ENCODE measurements around the gene IGSF1.

IGSF1 gene

GRCh38 chrX:131277543-131278136, 11.5 kb downstream of the IGSF1 start:
- TF ChIP-seq TCF12 (IDR thresholded peaks at IDR 0.05; ENCODE audit: low read depth) (no peak), CEBPB (IDR thresholded peaks at IDR 0.05) (no peak), EP300 (IDR thresholded peaks at IDR 0.05; ENCODE audit: borderline replicate concordance) (no peak), REST (IDR thresholded peaks at IDR 0.05; ENCODE audit: low read depth) (no peak), TAF1 (IDR thresholded peaks at IDR 0.05; ENCODE audit: low read depth) (no peak), NFIC (IDR thresholded peaks at IDR 0.05) (no peak), CREB1 (IDR thresholded peaks at IDR 0.05; ENCODE audit: low read depth) (no peak), EGR1 (IDR thresholded peaks at IDR 0.05) (no peak), YY1 (IDR thresholded peaks at IDR 0.05; ENCODE audit: low read depth) (no peak), TEAD4 (IDR thresholded peaks at IDR 0.05) (no peak)

DNA sequence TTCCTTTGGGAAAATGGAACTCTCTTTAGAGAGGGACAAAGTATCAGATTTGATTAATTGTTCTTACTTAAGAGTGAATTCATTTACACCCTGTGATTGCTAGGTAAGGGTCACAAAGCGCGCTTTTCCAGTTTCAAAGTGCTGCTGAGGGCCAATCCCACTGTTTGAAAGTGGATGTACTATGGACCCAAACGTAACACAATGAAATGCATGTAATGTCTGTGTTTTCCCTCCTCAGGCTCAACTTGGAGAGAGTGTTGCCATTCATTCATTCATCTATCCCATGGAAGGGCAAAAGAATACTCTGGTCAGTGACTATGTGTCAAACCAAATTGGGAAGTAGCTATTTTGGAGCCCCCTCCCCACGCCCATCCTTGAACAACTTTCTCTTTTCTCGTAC, 16.1 kb downstream of the IGSF1 start:
- TF ChIP-seq YY1 (IDR thresholded peaks at IDR 0.05; ENCODE audit: low read depth) (no peak), EP300 (IDR thresholded peaks at IDR 0.05; ENCODE audit: borderline replicate concordance) (no peak), EGR1 (IDR thresholded peaks at IDR 0.05) (no peak), MAX (IDR thresholded peaks at IDR 0.05) (no peak), RAD21 (IDR thresholded peaks at IDR 0.05; ENCODE audit: low read depth) (no peak), TCF12 (IDR thresholded peaks at IDR 0.05; ENCODE audit: low read depth) (no peak), TAF1 (IDR thresholded peaks at IDR 0.05; ENCODE audit: low read depth) (no peak), CEBPB (IDR thresholded peaks at IDR 0.05) (no peak)
- TF ChIP-seq, protein P1, sequence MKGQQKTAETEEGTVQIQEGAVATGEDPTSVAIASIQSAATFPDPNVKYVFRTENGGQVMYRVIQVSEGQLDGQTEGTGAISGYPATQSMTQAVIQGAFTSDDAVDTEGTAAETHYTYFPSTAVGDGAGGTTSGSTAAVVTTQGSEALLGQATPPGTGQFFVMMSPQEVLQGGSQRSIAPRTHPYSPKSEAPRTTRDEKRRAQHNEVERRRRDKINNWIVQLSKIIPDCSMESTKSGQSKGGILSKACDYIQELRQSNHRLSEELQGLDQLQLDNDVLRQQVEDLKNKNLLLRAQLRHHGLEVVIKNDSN (IDR thresholded peaks at IDR 0.05) = no peak

DNA sequence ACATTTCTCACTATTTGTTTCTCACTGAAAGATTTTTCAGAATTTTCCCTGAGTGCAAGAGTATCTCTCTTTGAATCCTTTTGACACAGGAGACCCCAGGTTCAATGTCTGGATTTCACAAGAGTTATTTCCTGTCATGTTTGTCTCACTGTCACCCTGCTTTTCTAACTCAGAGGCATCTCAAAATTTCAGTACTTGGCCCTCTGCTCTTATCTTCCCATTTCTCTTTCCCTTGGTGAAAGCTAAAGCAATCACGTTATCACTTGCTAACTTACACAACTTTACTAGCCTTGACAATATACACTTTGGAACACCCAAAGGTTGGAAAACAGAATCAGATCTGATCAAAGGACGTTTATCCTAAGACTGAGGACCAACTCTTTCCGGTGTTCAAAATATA, 17.3 kb downstream of the IGSF1 start:
- TF ChIP-seq CREB1 (IDR thresholded peaks at IDR 0.05; ENCODE audit: low read depth) = no peak
- no peak for TF ChIP-seq CEBPB (IDR thresholded peaks at IDR 0.05)

DNA sequence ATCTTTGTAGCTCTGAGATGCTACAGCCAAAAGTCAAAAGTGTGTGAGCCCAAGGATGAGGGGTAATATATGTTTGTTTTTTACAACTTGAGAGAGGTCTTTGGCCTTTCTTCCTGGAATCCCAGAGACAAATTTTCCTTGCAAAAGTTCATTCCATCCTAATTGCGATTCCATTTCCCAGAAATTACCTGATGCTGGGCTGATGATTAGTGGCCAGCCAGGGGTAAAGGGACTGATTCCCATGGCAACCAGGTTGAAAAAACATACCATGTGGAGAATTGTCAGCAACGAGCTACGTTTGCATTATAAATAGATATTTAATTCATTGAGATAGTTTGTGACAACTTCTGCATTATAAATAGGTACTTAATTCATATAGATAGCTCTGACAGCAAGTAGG, 17.8 kb downstream of the IGSF1 start:
- TF ChIP-seq YY1 (IDR thresholded peaks at IDR 0.05; ENCODE audit: low read depth) (no peak), TCF12 (IDR thresholded peaks at IDR 0.05; ENCODE audit: low read depth) (no peak), MAX (IDR thresholded peaks at IDR 0.05) (no peak), CREB1 (IDR thresholded peaks at IDR 0.05; ENCODE audit: low read depth) (no peak), EGR1 (IDR thresholded peaks at IDR 0.05) (no peak), ZBTB7A (IDR thresholded peaks at IDR 0.05; ENCODE audit: low read depth) (no peak), EP300 (IDR thresholded peaks at IDR 0.05; ENCODE audit: borderline replicate concordance) (no peak), TAF1 (IDR thresholded peaks at IDR 0.05; ENCODE audit: low read depth) (no peak), REST (IDR thresholded peaks at IDR 0.05; ENCODE audit: low read depth) (no peak), FOXM1 (IDR thresholded peaks at IDR 0.05; ENCODE audit: borderline replicate concordance, low read depth) (no peak), NFIC (IDR thresholded peaks at IDR 0.05) (no peak), TEAD4 (IDR thresholded peaks at IDR 0.05) (no peak), RAD21 (IDR thresholded peaks at IDR 0.05; ENCODE audit: low read depth) (no peak), CEBPB (IDR thresholded peaks at IDR 0.05) (no peak)
- TF ChIP-seq, protein P1 (IDR thresholded peaks at IDR 0.05) = no peak

DNA sequence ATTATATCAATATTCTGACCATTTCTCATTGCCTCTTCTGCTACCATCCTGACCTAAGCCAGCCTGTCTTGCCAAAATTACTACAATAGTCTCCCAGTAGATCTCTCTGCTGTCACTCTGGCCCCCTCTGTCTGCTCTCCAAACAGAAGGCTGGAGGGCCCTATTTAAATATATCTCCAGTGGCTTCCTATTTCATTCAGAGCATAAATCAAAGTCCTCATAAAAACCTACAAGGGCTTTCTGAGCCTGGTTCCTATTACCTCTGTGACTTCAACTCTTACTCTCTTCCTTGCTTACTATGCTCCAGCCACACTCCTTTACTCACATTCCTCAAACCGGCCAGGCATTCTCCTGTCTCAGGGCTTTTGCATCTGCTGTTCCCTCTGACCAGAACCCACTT, 19.0 kb downstream of the IGSF1 start:
- TF ChIP-seq, protein P1 (IDR thresholded peaks at IDR 0.05) = no peak

GRCh38 chrX:131264665-131265064, 24.4 kb downstream of the IGSF1 start:
- TF ChIP-seq RAD21 (IDR thresholded peaks at IDR 0.05; ENCODE audit: low read depth) = no peak
- no peak for TF ChIP-seq FOXM1 (IDR thresholded peaks at IDR 0.05; ENCODE audit: borderline replicate concordance, low read depth)
- TF ChIP-seq YY1 (IDR thresholded peaks at IDR 0.05; ENCODE audit: low read depth) = no peak
- TF ChIP-seq REST (IDR thresholded peaks at IDR 0.05; ENCODE audit: low read depth) = no peak
- no peak for TF ChIP-seq EP300 (IDR thresholded peaks at IDR 0.05; ENCODE audit: borderline replicate concordance)
- no peak for TF ChIP-seq TCF12 (IDR thresholded peaks at IDR 0.05; ENCODE audit: low read depth)
- no peak for TF ChIP-seq CREB1 (IDR thresholded peaks at IDR 0.05; ENCODE audit: low read depth)
- no peak for TF ChIP-seq TAF1 (IDR thresholded peaks at IDR 0.05; ENCODE audit: low read depth)
- TF ChIP-seq, protein P1 (IDR thresholded peaks at IDR 0.05) = no peak
- TF ChIP-seq TEAD4 (IDR thresholded peaks at IDR 0.05) = no peak
- no peak for TF ChIP-seq ZBTB7A (IDR thresholded peaks at IDR 0.05; ENCODE audit: low read depth)
- TF ChIP-seq NFIC (IDR thresholded peaks at IDR 0.05) = no peak
- no peak for TF ChIP-seq EGR1 (IDR thresholded peaks at IDR 0.05)
- no peak for TF ChIP-seq CEBPB (IDR thresholded peaks at IDR 0.05)
- TF ChIP-seq MAX (IDR thresholded peaks at IDR 0.05) = no peak
